ENCODE data around the gene SULT1E1.

GRCh38 chr4:69875576-69875975 lies 15.6 kb upstream of the SULT1E1 start:
- TF ChIP-seq POLR2A (IDR thresholded peaks at IDR 0.05), result no peak
- TF ChIP-seq CTCF (IDR thresholded peaks at IDR 0.05), result no peak
